SH-SY5Y (cell line): ENCODE data around the gene DST.

ENCODE experiments used
- GATA2 ChIP-seq: IDR thresholded peaks from 2 replicates; pipeline ENCODE4 v1.6.1; 2011; ENCODE audit warnings: mild to moderate bottlenecking, low read depth, low read length
- GATA3 ChIP-seq: IDR thresholded peaks from 2 replicates; pipeline ENCODE4 v1.6.1; 2011; ENCODE audit warnings: low read depth, mild to moderate bottlenecking, low read length, moderate library complexity

The DST gene

GRCh38 chr6:56491606-56492328, 150.9 kb downstream of the DST start:
- no peak for TF ChIP-seq GATA3
- TF ChIP-seq GATA2 = no peak

DNA sequence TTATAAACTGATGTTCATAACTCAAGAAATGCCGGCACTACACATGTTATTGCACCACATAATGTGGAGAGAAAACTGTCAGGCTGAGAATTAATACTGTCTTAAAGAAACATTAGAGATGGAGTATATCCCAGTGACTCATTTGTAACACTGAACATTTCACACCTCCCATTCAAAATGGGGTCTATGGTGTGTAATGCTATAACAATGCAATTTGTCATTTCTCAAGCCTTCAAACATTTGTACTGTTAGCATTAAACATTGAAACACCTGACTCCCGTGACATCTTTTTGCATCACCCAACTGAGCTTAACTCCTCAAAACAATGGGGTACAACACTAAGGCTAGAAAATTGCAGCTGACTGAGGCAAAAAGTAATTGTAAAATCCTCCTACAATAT, 151.7 kb downstream of the DST start:
- no peak for TF ChIP-seq GATA2
- no peak for TF ChIP-seq GATA3

DNA sequence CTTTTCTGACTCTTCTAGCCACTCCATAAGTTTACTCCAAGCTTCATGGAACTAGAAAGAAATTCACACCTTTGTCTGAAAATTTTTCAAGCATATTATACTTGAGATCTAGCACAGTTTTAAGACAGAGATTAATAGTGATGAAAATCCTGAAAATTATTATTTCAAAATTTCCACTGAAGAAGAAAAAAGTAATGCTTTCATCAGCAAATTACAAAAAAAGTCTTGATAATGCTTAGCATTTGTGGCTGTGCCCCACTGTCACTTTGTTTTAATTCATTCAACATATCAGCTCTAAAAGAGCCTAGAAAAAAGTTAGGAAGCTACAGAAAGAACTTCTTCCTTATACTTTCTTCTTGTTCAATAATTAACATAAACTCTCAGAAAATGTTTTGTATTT, 153.1 kb downstream of the DST start:
- TF ChIP-seq GATA2 (no peak), GATA3 (no peak)

DNA sequence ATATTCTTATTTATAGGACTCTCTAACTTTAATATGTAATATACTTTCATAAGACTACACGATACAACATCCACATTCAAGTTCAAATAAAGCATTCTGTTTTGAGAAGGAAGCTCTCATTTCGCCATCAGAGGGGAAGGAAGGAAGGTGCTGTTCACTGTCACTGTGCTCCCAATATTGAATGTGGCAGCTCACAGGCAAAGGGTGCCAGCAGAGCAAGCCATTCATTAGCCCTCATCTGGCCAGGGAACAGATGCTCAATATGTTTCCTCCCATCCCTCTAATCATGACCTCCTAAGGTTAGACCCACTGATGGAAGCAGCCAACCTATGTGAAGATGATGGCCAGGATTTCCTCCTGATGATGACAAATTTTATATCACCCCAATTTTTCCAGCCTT, 154.4 kb downstream of the DST start:
- no peak for TF ChIP-seq GATA2
- no peak for TF ChIP-seq GATA3

GRCh38 chr6:56486681-56487080, 156.0 kb downstream of the DST start:
- no peak for TF ChIP-seq GATA3
- TF ChIP-seq GATA2 = no peak

DNA sequence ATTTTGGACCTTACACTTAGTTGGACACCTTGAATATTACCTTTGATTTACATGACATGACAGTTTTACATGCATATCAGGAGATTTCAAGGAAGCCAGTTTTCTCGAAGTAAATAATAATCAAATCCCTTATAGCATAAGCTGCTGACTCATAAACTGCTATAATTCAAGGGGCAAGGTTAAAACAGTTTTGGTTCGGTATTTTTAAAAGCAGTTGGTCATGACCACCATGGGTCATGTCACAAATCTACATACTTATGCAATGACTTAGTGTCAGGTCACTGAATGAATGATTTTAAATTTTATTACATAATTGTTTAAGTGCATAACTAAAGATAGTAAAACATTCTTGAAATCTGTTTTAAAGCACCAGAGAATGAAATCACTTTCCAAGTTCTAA, 158.0 kb downstream of the DST start:
- no peak for TF ChIP-seq GATA3
- no peak for TF ChIP-seq GATA2

GRCh38 chr6:56483929-56484328, 158.8 kb downstream of the DST start:
- TF ChIP-seq GATA3 (no peak), GATA2 (no peak)

GRCh38 chr6:56482525-56482924, 160.2 kb downstream of the DST start:
- no peak for TF ChIP-seq GATA3
- no peak for TF ChIP-seq GATA2

- TF ChIP-seq GATA2 (no peak), GATA3 (no peak)
These were observed 160.7 kb downstream of the DST start for GRCh38 chr6:56481957-56482356.

DNA sequence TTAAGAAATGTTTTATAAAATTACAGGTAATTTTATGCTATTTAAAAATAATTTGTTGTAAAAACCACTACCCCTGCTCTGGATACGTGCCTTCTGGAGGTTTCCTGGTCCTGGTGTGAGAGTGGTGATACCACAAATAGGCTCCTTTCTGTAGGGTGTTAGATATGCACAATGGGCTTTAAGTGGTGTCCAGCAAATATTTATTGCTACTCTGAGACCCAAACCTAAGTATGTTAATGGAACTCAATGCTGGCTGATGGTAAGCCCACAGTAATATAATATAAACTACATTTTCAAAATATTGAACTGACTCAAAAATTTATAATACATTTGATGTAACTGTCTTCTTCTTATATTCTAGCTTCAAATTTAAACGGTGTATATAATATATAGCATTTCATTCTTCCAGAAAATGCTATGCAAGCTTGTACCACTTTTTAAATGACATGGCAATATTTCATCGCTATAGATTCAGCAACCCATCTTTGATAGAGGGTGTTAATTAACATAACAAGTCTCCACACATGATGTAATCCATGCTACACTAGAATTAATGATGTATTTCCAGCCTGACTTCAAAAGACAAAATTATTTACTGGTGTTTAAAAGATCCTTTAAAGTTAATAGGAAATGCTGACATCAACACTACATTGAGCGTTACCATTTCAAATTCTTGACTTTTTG, 161.9 kb downstream of the DST start:
- no peak for TF ChIP-seq GATA3
- no peak for TF ChIP-seq GATA2

DNA sequence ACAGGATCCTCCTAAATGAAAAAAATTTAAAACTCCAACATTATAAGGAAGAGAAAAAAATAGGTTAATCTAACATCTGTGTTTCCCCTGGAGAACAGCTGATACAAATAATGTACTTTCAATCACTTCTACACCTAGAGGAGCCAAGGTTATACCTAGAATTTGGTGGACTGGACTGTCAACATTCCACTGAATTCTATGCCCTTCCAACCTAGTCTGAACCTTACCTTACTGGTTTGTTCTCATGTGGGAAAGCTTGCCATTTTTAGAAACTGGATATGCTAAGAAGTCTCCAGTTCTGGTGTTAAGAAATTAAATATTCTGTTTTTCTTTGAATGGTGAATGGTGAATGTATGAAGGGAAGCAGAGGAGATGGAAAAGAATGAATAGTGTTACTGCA, 162.4 kb downstream of the DST start:
- TF ChIP-seq GATA3 (no peak), GATA2 (no peak)

GRCh38 chr6:56479381-56479780, 163.3 kb downstream of the DST start:
- TF ChIP-seq GATA3 (no peak), GATA2 (no peak)

DNA sequence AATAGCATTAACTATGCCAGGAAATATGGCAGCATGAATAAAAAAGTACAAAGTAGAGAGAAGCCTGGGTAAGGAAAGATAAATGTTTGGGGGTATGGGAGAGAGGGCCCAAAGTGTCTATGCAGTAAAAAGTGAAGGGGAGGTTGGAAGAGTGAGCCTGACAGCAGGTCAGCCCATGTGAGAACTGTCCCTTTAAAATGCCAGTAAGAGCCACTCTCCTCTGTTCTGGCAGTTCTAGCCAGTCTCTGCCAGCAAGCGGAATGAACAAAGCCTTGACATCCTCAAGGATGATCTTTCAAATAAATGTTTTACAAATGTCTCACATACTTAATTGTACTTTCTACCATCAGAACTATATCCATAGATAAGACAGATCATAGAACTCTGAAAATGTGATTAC, 164.5 kb downstream of the DST start:
- TF ChIP-seq GATA3 (no peak), GATA2 (no peak)

DNA sequence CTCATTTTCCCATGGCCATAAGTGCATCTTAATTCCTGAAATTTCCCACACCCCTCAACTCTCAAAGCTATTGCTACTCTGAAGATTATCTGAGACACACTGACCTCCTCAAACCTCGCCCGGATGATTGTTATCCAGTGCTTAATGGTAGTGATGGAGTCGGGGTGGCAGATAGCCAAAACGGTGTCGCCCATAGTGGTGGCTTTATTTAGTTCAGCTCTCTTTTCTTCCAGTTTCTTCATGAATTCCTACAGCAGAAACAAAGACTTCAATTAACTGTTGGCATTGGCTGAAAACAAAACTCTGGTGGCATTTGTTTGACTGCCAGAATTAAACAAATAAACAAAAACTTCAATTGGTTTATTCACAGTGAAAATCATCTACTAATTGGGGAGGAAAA, 165.4 kb downstream of the DST start:
- TF ChIP-seq GATA3 (no peak), GATA2 (no peak)

DNA sequence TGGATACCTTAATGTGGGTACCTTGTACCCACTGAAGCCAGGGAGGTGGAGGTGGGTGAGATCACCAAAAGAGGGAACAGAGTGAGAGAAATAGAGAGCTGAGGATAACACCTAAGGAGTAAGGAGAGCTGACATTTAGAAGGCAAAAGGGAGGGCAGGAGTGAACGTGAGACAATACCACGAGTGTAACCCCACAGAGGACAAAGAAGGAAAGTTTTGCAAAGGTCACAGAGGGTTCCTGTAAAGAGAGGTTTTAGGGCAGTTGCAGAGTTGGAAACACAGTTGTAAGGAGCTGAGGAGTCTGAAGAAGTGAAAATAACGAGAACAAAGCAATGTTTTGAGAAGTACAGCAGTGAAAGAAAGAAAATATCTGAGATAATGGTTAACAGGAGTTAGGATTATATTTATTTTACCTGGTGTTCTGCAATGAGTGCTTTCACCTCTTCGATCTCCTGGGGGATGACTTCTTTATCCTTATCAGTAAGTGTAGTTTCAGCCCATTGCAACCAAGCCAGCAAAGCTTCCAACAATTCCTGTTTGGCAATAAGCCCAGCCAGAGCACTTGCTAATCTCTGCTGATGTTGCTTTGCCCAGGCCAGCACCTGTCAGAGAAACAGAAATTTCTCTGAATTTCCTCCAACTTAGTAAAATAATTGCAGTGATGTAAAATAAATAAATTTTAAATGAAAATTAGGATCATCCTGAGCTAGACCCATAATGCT, 166.8 kb downstream of the DST start:
- TF ChIP-seq GATA3 (no peak), GATA2 (peak; percentile 68)

GRCh38 chr6:56474532-56474931, 168.2 kb downstream of the DST start:
- TF ChIP-seq GATA3 (no peak), GATA2 (no peak)

DNA sequence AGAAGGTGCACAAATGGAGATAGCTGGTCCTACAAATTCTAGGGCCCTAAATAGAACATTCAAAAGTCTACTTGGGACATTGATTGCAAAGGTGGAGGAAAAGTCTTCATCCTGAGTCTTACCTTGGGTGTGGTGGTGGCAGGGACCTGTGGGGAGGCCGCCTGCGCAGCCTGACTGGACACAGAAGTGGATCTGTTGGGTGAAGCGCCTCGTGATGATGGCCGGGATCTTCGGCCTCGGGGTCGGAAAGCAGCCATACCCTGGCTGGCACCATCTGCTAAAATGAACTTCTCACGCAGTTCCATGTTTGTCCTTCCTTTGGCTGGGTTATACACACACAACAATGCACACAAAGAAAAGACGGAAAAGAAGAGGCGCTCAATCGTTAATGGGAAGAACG, 179.2 kb downstream of the DST start:
- TF ChIP-seq GATA3 (no peak), GATA2 (no peak)
